ENCODE measurements around the gene PTPRC. TPM values are rescaled to one million over a fixed set of nuclear protein-coding genes. Genes with fewer than 3 reads are reported as not detected.

PTPRC gene
- total and polyA plus RNA-seq, 7 donors = 4.8 to 78.6 (median 12.5) TPM

DNA sequence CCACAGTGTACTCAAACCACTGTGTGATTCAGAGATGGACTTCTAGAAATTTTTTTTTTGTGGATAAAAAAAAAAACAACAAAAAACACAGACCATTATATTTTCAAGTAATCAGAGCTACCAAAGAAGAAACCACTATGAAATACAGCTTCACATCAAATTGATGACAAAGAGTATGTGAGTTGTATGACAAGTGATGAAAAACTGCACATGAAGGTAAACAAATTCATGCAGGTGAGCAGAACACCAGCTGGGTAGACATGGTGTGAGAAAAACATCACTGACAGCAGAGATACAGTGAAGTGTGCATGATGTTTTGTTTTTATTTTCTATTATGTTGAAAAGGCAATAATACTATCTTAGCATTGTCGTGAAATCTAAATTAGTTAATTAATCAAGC, 8.0 kb upstream of the PTPRC start:
- no peak overlapping the region for H3K4me3 ChIP-seq
- no peaks in the 10 kb centered on the region for H3K27me3 ChIP-seq
- H3K27ac ChIP-seq = no peak overlapping the region
- intact Hi-C loops (cut with DNase I) = no loop called here
- H3K4me1 ChIP-seq = peaks cover 0 to 5% (median 0%) of the 10 kb centered on the region in 4 donors
- no peaks in the 10 kb centered on the region for H3K36me3 ChIP-seq
- no peak for TF ChIP-seq EP300 (IDR thresholded peaks at IDR 0.05)
- no peak for TF ChIP-seq CTCF (IDR thresholded peaks at IDR 0.05)
- TF ChIP-seq POLR2AphosphoS5 (IDR thresholded peaks at IDR 0.05) = no peak
- TF ChIP-seq POLR2A (IDR thresholded peaks at IDR 0.05) = no peak
- no peaks in the 10 kb centered on the region for H3K9me3 ChIP-seq
- no peak for DNase-seq
- WGBS, 2 donors = 92% methylated on average over 1 of the region's 1 CpG

DNA sequence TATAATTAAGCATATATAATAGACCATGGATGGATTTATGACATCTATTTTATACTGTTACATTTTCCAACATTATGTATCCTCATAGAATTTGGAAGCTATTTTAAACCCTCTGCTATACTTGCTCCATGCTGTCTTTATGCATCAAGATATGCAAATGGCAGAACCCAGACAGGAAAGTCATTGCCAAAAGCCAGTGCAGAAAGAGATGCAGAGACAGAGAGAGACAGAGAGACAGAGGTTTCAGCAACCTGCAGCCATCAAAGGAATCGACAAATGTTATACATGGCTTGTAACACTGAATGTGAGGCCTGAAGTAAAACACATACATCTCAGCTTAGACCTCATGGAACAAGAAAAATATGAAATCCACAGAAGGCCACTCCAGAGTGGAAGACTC, 7.5 kb upstream of the PTPRC start:
- Histone ChIP-seq H3K27me3 (no peaks in the 10 kb centered on the region), H3K4me3 (no peak overlapping the region), H3K9me3 (no peaks in the 10 kb centered on the region), H3K36me3 (no peaks in the 10 kb centered on the region), H3K4me1 (peaks cover 0 to 5% (median 0%) of the 10 kb centered on the region in 4 donors), H3K27ac (no peak overlapping the region)
- intact Hi-C loops (cut with DNase I) = no loop called here
- TF ChIP-seq POLR2A (IDR thresholded peaks at IDR 0.05) = no peak
- no peak for TF ChIP-seq POLR2AphosphoS5 (IDR thresholded peaks at IDR 0.05)
- no peak for TF ChIP-seq CTCF (IDR thresholded peaks at IDR 0.05)
- no peak for TF ChIP-seq EP300 (IDR thresholded peaks at IDR 0.05)
- WGBS, 2 donors = 79 to 92% methylated on average over 1 of the region's 1 CpG
- DNase-seq = no peak

DNA sequence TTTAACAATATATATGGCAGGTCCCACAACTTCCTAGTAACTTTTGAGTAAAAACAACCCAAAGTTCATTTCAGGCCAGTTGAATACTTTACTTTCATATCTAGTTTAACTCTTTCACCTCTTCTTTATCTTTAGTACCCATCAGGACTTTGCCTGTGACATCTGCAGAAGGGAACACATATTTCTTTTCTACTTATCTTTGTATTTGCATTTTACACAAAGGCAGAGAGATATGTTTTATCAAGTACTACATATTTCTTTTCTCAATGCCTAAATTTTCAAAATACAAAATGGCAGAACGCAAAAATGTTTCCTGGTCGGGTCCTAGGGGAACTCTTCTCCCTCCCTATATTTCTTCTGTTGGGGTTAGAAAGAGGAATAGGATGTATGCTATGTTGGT, 6.8 kb upstream of the PTPRC start:
- H3K27me3 ChIP-seq = no peaks in the 10 kb centered on the region
- intact Hi-C loops (cut with DNase I) = no loop called here
- no peak overlapping the region for H3K4me3 ChIP-seq
- DNase-seq = no peak
- H3K27ac ChIP-seq = no peak overlapping the region
- 88 to 92% methylated on average over 2 of the region's 2 CpGs for WGBS, 2 donors
- H3K9me3 ChIP-seq = no peaks in the 10 kb centered on the region
- TF ChIP-seq POLR2A (IDR thresholded peaks at IDR 0.05) (no peak), CTCF (IDR thresholded peaks at IDR 0.05) (no peak), EP300 (IDR thresholded peaks at IDR 0.05) (no peak), POLR2AphosphoS5 (IDR thresholded peaks at IDR 0.05) (no peak)
- H3K36me3 ChIP-seq = no peaks in the 10 kb centered on the region
- H3K4me1 ChIP-seq = peaks cover 0 to 5% (median 0%) of the 10 kb centered on the region in 4 donors

DNA sequence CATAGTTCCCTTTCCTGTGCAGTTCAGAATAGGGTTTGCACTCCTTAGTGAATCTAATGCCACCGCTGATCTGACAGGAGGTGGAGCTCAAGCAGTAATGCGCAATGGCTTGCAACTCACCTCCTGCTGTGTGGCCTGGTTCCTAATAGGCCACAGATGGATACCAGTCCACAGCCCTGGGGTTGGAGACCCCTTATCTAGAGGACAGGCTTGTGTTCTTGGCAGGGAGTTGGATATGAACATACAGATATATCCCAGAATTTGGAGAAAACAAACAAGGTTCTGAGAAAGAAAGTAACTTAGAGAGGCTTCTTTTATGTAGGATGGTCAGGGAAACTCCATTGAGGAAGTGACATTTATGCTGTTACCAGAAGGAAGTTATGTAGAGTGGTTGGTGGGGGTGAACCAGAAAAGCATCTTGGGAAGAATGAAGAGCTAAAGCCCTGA, 5.1 kb upstream of the PTPRC start:
- Histone ChIP-seq H3K4me3 (no peak overlapping the region), H3K36me3 (no peaks in the 10 kb centered on the region), H3K9me3 (no peaks in the 10 kb centered on the region), H3K4me1 (no peaks in the 10 kb centered on the region), H3K27me3 (no peaks in the 10 kb centered on the region), H3K27ac (no peak overlapping the region)
- TF ChIP-seq POLR2AphosphoS5 (IDR thresholded peaks at IDR 0.05) (no peak), EP300 (IDR thresholded peaks at IDR 0.05) (no peak), POLR2A (IDR thresholded peaks at IDR 0.05) (no peak), CTCF (IDR thresholded peaks at IDR 0.05) (no peak)
- intact Hi-C loops (cut with DNase I) = no loop called here
- 81 to 93% methylated on average over 2 of the region's 2 CpGs for WGBS, 2 donors
- no peak for DNase-seq

GRCh38 chr1:198635964-198636363, 2.9 kb upstream of the PTPRC start:
- Histone ChIP-seq H3K4me1 (no peaks in the 10 kb centered on the region), H3K36me3 (no peaks in the 10 kb centered on the region), H3K27me3 (no peaks in the 10 kb centered on the region), H3K4me3 (no peak overlapping the region), H3K9me3 (no peaks in the 10 kb centered on the region), H3K27ac (no peak overlapping the region)
- intact Hi-C loops (cut with DNase I) = no loop called here
- TF ChIP-seq EP300 (IDR thresholded peaks at IDR 0.05) = no peak
- TF ChIP-seq POLR2A (IDR thresholded peaks at IDR 0.05) = no peak
- no peak for TF ChIP-seq POLR2AphosphoS5 (IDR thresholded peaks at IDR 0.05)
- TF ChIP-seq CTCF (IDR thresholded peaks at IDR 0.05) = no peak
- no peak for DNase-seq
